Left lobe of liver (tissue), 2 donors: ENCODE data around the gene ATP6V0B. TPM values are rescaled to one million over a fixed set of nuclear protein-coding genes. Genes with fewer than 3 reads are reported as not detected.

Source experiments
- ATAC-seq: fragments of 200-7000 bp; cut with Tn5 transposase; one replicate; pipeline ENCODE4 v1.9.1; 2020; ENCODE audit warnings: mild to moderate bottlenecking, moderate library complexity
- DNase-seq: peaks from one replicate; pipeline ENCODE4 v3.0.0-alpha.2; 2020; ENCODE audit warnings: low spot score
- total RNA-seq: library from RNA; stranded (reverse); gene quantifications from one replicate; pipeline ENCODE4 v1.2.1, GENCODE V29; 2021
- donor health status: DM: no; HTN: no; CAD: no; lungs with moderate emphysema.
- donor health status: DM: no; HTN: yes; CAD: no.

Gene ATP6V0B
- total RNA-seq, 1 donor from 2014 or later: 70.5 TPM

DNA sequence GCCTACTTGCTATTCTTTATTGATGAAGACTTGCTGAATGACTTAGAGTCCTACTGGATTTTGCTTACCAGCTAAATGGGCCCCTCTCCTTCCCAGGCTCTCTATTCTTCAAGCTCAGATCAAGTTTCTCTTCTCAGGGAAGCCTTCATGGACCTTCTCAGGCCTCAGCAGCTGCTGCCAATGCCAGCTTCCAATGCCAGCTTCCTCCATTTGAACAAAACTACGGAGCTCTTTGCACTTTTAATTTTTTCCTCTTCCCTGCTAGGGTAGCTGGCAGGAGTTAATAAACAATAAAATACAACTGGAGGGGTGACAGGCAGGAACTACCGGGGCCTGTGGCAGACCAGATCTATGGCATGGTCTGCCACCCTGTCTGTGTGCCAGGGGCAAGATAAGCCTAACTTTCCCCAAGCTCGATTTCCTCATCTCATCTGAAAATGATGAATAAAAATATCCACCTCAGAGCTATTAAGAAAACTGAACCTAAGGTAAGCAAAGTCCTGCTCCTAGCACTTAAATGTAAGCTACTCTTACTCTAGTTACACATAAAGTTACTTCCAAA, 29.0 kb upstream of the ATP6V0B start:
- ATAC-seq: no peak
- no peak for DNase-seq

DNA sequence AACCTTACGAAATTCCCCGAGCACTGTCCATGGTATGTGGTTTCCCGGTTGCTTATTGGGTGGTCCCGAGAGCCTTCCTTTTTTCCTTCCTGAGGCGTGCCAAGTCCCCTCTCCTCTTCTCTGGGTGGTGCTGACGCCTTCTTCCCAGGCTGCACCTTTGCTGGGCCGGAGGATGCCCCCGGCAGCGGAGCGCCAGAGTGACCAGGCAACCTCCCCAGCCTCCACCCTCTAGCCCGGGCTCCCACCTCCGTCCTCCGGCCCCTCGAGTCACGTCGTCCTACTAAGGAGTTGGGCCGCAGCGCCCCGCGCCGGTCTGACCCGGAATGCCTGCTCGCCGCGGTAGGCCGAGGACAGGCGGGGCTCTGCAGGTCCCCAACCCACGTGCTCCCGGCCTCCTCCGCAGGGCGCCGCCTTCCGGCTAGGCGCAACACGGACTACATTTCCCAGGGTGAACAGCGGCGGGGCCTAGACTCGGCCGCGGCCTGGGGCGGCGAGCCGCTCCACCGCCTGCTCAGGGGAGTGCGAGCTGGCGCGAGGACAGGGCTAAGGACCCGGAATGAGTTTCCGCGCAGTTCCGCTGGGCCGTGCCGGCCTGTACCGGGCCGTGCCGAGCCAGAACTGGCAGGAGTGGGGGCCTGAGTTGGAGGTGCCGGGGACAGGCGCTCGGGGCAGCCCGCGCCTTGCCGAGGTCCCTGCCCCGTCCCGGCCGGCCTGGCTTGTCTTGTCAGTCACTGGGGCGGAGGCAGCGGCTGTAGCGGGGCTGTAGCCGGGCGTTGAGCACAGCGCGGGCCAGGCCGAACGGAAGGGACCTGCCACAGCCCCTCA, 28.3 kb upstream of the ATP6V0B start, which contains the start of gene IPO13:
IPO13 (plus strand) TSS at position 715 of the 825 bp plus-strand sequence. CDS start 651 bp downstream, outside the sequence.
- DNase-seq (peak; percentile 97), ATAC-seq (peak; percentile 96)

DNA sequence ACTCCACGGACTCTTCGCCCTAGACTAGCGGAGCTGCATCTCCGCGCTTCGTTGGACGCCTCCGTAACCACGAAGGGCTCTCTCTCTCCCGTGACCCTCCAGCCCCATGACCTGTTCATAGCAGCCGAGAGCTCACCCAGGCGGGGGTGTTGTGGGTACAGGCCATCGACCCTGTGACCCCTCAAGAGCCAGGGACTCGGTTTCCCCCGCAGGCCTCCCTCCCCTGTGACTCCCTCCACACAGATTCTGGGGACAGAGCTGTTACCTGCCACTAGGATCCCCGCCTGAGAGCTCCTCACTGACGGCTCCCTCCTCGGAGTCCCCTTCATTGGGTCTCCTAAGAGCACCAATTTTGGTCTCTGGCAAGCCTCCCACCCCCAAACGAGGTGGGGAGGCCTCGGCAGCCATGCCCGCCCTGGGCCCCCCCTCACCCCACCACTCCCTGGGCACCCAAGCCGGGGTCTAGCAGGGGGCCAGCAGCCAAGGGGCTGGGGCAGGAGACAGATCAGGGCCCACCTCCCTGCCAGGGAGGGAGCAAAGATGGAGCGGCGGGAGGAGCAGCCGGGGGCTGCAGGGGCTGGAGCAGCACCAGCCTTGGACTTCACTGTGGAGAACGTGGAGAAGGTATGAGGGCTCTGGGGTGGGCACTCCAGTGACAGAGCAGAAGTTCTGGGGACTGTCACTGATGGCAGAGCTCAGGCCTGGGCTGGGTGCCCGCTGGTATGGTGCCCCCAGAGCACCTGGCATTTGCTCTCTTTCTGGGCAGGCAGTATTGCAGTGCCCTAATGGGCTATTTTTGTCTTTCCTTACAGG, 27.5 kb upstream of the ATP6V0B start:
- ATAC-seq: no peak
- DNase-seq: peak; percentile 55

- DNase-seq (no peak), ATAC-seq (no peak)
Measured at GRCh38 chr1:43947874-43948437, 26.8 kb upstream of the ATP6V0B start.

DNA sequence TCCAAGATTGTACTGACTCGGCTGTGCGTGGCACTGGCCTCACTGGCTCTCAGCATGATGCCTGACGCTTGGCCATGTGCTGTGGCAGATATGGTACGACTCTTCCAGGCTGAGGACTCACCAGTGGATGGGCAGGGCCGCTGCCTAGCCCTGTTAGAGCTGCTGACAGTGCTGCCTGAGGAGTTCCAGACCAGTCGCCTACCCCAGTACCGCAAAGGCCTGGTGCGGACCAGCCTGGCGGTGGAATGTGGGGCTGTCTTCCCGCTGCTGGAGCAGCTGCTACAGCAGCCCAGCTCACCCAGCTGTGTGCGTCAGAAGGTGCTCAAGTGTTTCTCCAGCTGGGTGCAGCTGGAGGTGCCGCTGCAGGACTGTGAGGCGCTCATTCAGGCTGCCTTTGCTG, 25.1 kb upstream of the ATP6V0B start:
- ATAC-seq: no peak
- DNase-seq: no peak

DNA sequence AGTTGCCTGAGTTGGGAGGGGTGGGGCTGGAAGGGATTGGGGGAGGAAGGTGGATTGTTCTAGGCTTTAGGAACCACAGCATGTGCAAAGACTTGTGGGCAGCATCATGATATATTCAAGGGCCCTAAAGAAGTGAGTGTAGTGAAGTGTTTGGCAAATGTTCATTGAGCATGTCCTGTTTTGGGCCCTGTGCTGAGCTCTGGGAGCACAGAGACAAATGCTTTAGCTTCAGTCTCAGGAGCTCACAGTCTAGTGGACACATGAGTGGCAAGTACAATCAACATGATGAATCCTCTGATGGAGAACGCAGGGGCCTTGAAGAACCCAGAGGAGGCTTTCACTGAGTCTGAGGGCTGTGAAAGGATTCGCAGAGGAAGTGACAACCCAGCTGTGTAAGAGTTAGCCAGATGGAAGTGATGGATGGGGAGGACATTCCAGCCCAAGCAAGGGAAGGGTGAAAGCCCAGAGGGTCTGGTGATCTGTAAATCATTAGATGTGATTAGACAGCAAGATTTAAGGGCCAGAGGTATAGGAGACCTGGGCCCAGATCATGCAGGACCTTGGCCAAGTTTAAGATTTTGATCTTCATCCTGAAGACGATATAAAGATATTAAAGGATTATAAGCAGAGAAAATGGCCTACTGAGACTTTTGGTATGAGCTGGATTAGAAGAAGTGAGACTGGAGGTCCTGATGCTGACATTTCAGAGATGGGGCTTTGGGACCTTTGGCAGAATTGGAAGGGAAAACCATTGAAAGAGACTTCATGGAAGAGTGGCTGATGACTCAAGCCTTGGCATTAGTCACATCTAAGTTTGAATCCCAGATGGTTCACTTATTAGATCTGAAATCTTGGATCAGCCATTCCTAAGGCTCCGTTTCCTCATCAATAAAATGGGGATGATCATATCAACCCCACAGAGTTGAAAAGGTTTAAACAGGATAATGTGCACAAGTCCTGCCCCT, 23.5 kb upstream of the ATP6V0B start:
- no peak for ATAC-seq

DNA sequence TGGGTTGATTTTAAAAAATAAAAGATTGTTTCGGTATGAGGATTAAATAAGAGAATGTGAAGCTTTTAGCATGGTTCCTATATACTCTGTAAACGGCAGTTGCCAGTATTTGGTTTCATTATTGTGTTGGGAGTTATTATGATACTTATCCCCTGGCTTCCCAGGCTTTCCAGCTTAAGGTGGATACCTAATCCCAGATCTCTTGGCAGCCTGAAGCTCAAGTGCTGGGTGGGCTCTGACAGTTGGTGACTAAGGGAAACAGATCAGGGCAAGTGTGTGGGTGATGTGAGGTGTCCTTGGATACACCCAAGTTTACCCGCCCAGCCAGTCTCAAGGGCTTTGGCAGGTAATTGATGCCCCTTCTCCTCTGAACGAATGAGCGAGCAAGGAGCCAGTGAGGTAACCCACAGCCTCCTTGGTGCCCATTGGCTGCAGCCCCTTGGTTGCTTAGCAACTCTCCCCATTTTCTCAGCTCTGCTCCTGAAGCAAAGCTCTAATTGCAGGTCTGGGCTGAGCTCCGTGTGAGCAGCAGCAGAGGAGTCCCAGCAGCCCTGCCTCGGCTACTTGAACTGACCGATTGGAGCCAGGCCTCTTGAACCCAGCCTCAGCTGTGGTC, 21.9 kb upstream of the ATP6V0B start:
- DNase-seq: no peak

More for the DNA sequence above, 23.5 kb upstream of the ATP6V0B start:
- DNase-seq: no peak

DNA sequence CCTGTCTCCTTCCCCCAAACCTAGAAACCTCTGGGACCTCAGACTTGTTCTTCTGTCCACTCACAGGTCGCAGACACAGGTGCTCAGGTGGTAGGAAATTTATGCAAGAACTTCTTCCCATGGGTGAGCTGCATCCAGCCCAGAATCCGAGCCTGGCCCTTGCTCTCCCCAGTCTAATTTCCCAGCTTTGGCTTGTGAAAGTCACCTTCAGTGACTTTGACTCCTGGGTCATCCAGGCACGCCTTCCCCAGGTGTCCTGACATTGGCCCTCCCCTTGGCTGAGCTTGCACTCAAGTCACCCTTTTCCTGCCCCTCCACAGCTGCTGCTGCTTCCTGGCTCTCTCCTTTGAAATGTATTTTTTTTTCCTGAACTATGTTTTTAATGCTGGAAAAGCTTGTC, 21.4 kb upstream of the ATP6V0B start:
- ATAC-seq (no peak), DNase-seq (no peak)

More for the DNA sequence above, 21.9 kb upstream of the ATP6V0B start:
- no peak for ATAC-seq

DNA sequence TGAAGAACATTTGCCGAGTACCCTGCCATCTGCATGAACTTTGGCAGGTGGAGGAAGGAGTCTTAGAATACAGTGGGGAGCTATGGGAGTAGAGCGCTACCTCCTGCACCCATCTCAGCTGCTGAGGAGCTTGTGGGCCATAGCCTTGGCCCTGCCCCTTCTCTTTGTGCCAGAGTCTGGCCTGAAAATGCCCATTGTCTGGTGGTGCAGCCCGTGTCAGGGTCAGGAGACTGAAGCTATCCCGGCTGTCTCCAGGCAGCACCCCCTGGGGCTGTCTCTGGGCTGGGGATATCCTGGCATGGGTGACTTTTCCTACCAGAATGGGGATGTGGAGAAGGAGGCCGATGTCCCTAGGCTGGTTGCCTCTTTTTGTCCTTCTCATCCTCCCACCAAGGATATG, 20.7 kb upstream of the ATP6V0B start:
- no peak for DNase-seq
- no peak for ATAC-seq

DNA sequence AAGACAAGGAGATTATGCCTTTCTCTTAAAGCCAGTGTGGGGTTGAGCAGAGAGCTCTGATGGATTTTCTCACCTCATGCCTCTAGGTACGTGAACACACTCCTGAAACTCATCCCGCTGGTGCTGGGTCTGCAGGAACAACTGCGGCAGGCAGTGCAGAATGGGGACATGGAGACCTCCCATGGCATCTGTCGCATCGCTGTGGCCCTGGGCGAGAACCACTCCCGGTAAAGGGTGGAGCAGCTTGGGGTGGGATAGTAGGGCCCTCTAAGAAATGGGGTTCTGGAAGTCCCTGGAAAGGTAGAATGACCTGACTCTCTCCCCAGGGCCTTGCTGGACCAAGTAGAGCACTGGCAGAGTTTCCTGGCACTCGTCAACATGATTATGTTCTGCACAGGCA, 18.5 kb upstream of the ATP6V0B start:
- DNase-seq (no peak), ATAC-seq (no peak)

- no peak for DNase-seq
- ATAC-seq: no peak
Measured at GRCh38 chr1:43957407-43958040, 17.2 kb upstream of the ATP6V0B start.

DNA sequence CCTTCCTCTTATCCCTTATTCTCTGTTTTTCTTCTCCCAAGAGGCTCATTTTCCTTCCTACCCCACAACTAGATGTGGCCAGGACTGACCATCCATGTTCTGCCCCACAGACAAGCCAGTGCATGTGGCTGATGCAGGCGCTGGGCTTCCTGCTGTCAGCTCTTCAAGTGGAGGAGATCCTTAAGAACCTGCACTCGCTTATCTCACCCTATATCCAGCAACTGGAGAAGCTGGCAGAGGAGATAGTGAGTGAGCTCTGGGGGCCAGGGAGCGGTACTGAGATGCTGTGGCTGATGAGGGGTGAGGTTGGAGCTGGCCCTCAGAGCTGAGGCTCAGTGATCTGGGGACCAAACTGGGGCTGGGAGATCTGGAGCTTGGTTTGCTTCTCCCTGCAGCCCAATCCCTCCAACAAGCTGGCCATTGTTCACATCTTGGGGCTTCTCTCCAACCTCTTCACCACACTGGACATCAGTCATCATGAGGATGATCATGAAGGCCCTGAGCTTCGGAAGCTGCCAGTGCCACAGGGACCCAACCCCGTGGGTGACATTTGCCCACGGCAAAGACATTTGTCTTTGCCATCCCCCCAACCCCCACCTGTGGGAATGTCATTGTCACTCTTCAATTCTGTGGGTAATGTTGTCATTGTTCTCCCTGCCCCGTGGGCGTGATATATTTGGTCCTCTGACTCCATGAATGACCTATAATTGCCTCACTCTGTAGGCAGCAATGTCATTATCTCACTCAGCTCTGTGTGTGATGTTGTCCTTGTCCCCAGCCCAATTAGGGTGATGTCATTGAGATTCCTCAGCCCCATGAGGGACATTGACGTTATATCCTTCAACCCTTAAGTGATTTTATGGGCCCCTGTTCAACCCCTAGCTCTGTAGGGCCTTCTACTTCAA, 16.2 kb upstream of the ATP6V0B start:
- ATAC-seq: no peak
- no peak for DNase-seq

DNA sequence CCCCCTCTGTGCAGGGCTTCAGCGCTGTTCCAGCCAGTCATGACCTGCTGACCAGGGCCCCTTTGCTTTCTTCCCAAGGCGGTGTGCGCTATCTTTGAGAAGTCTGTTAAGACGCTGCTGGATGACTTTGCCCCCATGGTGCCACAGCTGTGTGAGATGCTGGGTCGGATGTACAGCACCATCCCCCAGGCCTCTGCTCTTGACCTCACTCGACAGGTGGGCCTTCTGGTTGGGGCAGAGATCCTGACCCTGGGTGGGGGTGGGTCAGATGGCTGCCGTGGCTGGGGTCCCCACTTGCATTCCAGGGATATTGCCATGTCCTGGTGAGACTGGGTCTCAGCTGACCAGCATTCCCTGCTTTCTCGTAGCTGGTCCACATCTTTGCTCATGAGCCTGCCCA, 14.0 kb upstream of the ATP6V0B start:
- DNase-seq (no peak), ATAC-seq (no peak)

DNA sequence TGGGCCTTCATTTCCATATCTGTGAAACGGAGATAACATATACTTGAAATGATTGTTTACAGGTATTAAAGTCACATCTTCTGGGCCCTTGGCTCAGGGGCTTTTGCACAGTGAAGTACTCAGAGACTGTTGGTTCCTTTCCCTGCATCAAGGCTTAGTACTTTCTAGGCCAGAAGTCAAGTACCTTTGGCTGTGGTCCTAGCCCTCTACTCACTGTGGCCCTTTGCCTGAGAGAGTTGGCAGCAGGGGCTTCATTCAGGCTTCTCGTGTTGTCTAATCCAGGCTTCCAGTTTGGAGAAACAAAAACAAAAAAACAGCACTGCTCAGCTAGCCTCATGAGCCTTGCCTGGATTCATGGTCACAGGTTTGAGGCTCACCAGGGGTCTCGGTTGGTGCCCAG, 13.1 kb upstream of the ATP6V0B start:
- no peak for ATAC-seq
- no peak for DNase-seq

GRCh38 chr1:43962324-43962723, 12.4 kb upstream of the ATP6V0B start:
- ATAC-seq: no peak
- DNase-seq: no peak

DNA sequence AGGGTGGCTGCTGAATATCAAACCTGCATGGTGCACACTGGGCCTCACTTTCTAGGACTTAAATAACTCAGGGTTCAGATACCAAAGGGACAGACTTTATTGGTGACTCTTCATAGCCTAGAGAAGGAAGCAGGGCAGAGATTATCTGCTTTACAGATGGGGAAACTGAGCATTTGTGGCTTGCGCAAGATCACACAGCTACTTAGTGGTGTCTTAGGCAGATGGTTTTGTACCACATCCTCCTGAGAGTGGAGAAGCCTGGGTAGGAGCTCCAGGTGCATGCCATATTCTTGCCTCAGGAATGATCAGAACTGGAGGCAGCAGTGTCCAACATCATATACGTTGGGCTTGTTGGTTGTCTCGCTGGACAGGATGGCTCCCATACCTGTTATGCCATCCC, 11.8 kb upstream of the ATP6V0B start:
- no peak for ATAC-seq
- no peak for DNase-seq

GRCh38 chr1:43963890-43964289, 10.9 kb upstream of the ATP6V0B start:
- ATAC-seq (no peak), DNase-seq (no peak)

DNA sequence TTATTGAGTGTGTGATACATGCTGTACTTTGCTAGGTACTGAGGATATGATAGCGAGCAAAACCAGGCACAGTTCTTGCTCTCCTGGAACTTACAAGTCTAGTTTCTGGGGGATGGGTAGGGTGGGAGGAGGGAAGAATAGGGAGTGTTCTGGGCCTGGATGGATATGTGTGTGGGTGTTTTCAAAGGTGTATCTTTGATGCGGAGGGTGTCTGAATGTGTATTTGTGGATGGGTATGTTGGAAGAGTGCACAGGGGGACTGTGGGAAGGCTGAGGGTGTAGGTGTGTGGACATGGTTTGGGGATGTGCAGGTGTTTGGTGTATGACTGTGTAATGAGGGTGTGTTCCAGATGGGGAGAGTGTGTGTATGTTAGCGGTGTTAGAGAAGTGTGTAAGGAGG, 9.4 kb upstream of the ATP6V0B start:
- ATAC-seq: no peak

More for the DNA sequence above, 9.4 kb upstream of the ATP6V0B start:
- DNase-seq: no peak
